CD4-positive, CD25-positive, alpha-beta regulatory T cell (primary cell): ENCODE data around the gene CSNK1G2. TPM values are rescaled to one million over a fixed set of nuclear protein-coding genes. Genes with fewer than 3 reads are reported as not detected.

ENCODE experiments used
- ATAC-seq, 2 donors: fragments of 150-1000 bp; cut with Tn5 transposase; one replicate each; pipeline ENCODE4 v1.10.0; 2021; ENCODE audit warnings: low read depth in 2 of 2, moderate number of reproducible peaks in 2 of 2, moderate library complexity in 1 of 2
- DNase-seq, 3 donors: peaks; one replicate each; pipeline versions ENCODE4 v3.0.0 to v3.0.0-alpha.2; 2012 to 2022; ENCODE audit warnings: mixed read lengths in 1 of 3
- H3K27ac ChIP-seq: one replicate; pipeline ENCODE4 v1.7.0; 2013; ENCODE audit warnings: mild to moderate bottlenecking, low read length; ENCODE audit not compliant: insufficient read depth, poor library complexity, severe bottlenecking
- H3K27me3 ChIP-seq: one replicate; pipeline ENCODE4 v1.7.0; 2013; ENCODE audit warnings: low read length; ENCODE audit not compliant: control insufficient read depth, insufficient read depth
- H3K36me3 ChIP-seq: one replicate; pipeline ENCODE4 v1.7.0; 2013; ENCODE audit warnings: mild to moderate bottlenecking, low read length, moderate library complexity; ENCODE audit not compliant: control insufficient read depth, insufficient read depth
- H3K4me1 ChIP-seq: 2 replicates; pipeline ENCODE4 v1.7.0; 2013; ENCODE audit warnings: mild to moderate bottlenecking, low read length; ENCODE audit not compliant: insufficient read depth, control insufficient read depth, poor library complexity, severe bottlenecking
- H3K4me3 ChIP-seq: one replicate; pipeline ENCODE4 v1.7.0; 2013; ENCODE audit warnings: low read depth, mild to moderate bottlenecking, low read length, moderate library complexity
- H3K9me3 ChIP-seq, 2 experiments: 1 replicate in 1 of 2; 2 replicates in 1 of 2; pipeline ENCODE4 v1.7.0; 2013; ENCODE audit warnings: low read length in 2 of 2, mild to moderate bottlenecking in 1 of 2, moderate library complexity in 1 of 2; ENCODE audit not compliant: control insufficient read depth in 2 of 2
- H3K27ac Mint-ChIP-seq, 3 donors: one replicate each; pipeline ENCODE4 v1.8.0; 2020 to 2022; ENCODE audit warnings: mild to moderate bottlenecking in 3 of 3, mixed read lengths in 3 of 3, moderate library complexity in 2 of 3
- H3K27me3 Mint-ChIP-seq: one replicate; pipeline ENCODE4 v1.8.0; 2022; ENCODE audit warnings: mild to moderate bottlenecking, mixed read lengths
- H3K36me3 Mint-ChIP-seq: one replicate; pipeline ENCODE4 v1.8.0; 2020; ENCODE audit warnings: mixed read lengths
- H3K4me1 Mint-ChIP-seq, 4 donors: one replicate each; pipeline ENCODE4 v1.8.0; 2020 to 2022; ENCODE audit warnings: mixed read lengths in 4 of 4, mild to moderate bottlenecking in 1 of 4
- H3K4me3 Mint-ChIP-seq, 4 donors: one replicate each; pipeline ENCODE4 v1.8.0; 2020 to 2022; ENCODE audit warnings: mild to moderate bottlenecking in 4 of 4, mixed read lengths in 4 of 4, moderate library complexity in 3 of 4
- H3K9me3 Mint-ChIP-seq, 7 donors: one replicate each; pipeline ENCODE4 v1.8.0; 2020 to 2022; ENCODE audit warnings: mixed read lengths in 7 of 7, mild to moderate bottlenecking in 3 of 7, moderate library complexity in 2 of 7
- polyA plus RNA-seq, 4 donors: library from polyadenylated mRNA; unstranded; fragments of 300-500 nt; fragmentation: Illumina TruSeq; gene quantifications; one replicate each; pipeline ENCODE4 v1.2.3, GENCODE V29; 2021
- total RNA-seq: library from RNA; stranded (reverse); gene quantifications from one replicate; pipeline ENCODE4 v1.2.3, GENCODE V29; 2022

The CSNK1G2 gene
- total and polyA plus RNA-seq, 5 donors from 2014 or later, result 15.3 to 101 (median 17.9) TPM

- Mint-ChIP-seq H3K4me3 (no peak overlapping the region), H3K27me3 (no peaks in the 10 kb centered on the region), H3K4me1 (peaks cover 0 to 19% (median 7%) of the 10 kb centered on the region in 4 donors), H3K27ac (no peak overlapping the region), H3K36me3 (peaks cover 9% of the 10 kb centered on the region), H3K9me3 (no peaks in the 10 kb centered on the region)
- Histone ChIP-seq H3K9me3 (no peaks in the 10 kb centered on the region), H3K4me1 (peaks cover under 1% of the 10 kb centered on the region), H3K27ac (no peak overlapping the region), H3K27me3 (no peaks in the 10 kb centered on the region), H3K36me3 (no peaks in the 10 kb centered on the region), H3K4me3 (no peak overlapping the region)
- DNase-seq (no peak), ATAC-seq (no peak)
Measured at GRCh38 chr19:1961000-1961883, 20.3 kb downstream of the CSNK1G2 start.

GRCh38 chr19:1962674-1963073 lies 21.7 kb downstream of the CSNK1G2 start:
- Mint-ChIP-seq H3K27ac (peak overlapping the region in 1 of 3 donors; percentile 56), H3K9me3 (no peaks in the 10 kb centered on the region), H3K36me3 (peaks cover 10% of the 10 kb centered on the region), H3K27me3 (no peaks in the 10 kb centered on the region), H3K4me3 (no peak overlapping the region), H3K4me1 (peaks cover 0 to 23% (median 7%) of the 10 kb centered on the region in 4 donors)
- Histone ChIP-seq H3K36me3 (no peaks in the 10 kb centered on the region), H3K27me3 (no peaks in the 10 kb centered on the region), H3K4me3 (no peak overlapping the region), H3K27ac (no peak overlapping the region), H3K4me1 (peaks cover 12% of the 10 kb centered on the region), H3K9me3 (no peaks in the 10 kb centered on the region)
- ATAC-seq (no peak), DNase-seq (no peak)

GRCh38 chr19:1967087-1967608 lies 26.2 kb downstream of the CSNK1G2 start:
- H3K27ac ChIP-seq, result no peak overlapping the region

GRCh38 chr19:1968279-1969175 lies 27.6 kb downstream of the CSNK1G2 start:
- peaks cover 5% of the 10 kb centered on the region for H3K36me3 ChIP-seq
- DNase-seq (no peak), ATAC-seq (no peak)
- Mint-ChIP-seq H3K27me3 (no peaks in the 10 kb centered on the region), H3K4me1 (peaks cover 0 to 27% (median 10%) of the 10 kb centered on the region in 4 donors), H3K36me3 (peaks cover 4% of the 10 kb centered on the region), H3K9me3 (no peaks in the 10 kb centered on the region), H3K27ac (no peak overlapping the region), H3K4me3 (no peak overlapping the region)
- peaks cover 12% of the 10 kb centered on the region for H3K4me1 ChIP-seq
- H3K9me3 ChIP-seq, result no peaks in the 10 kb centered on the region
- H3K27ac ChIP-seq, result no peak overlapping the region
- no peak overlapping the region for H3K4me3 ChIP-seq
- no peaks in the 10 kb centered on the region for H3K27me3 ChIP-seq

More at GRCh38 chr19:1967087-1967608, 26.2 kb downstream of the CSNK1G2 start:
- H3K27ac Mint-ChIP-seq, result peak overlapping the region in 2 of 3 donors; percentile 77 to 90
- peaks cover 12% of the 10 kb centered on the region for H3K4me1 ChIP-seq
- peaks cover 10% of the 10 kb centered on the region for H3K36me3 Mint-ChIP-seq
- DNase-seq (peak in 2 of 3 donors; percentile 16 to 52), ATAC-seq (peak; percentile 20 to 58)
- no peaks in the 10 kb centered on the region for H3K27me3 ChIP-seq
- H3K36me3 ChIP-seq, result peaks cover 5% of the 10 kb centered on the region
- H3K9me3 Mint-ChIP-seq, result no peaks in the 10 kb centered on the region
- H3K4me1 Mint-ChIP-seq, result peaks cover 0 to 25% (median 7%) of the 10 kb centered on the region in 4 donors
- no peaks in the 10 kb centered on the region for H3K27me3 Mint-ChIP-seq
- H3K9me3 ChIP-seq, result no peaks in the 10 kb centered on the region
- H3K4me3 Mint-ChIP-seq, result peak overlapping the region in 1 of 4 donors; percentile 59
- H3K4me3 ChIP-seq, result no peak overlapping the region

- Histone ChIP-seq H3K36me3 (peaks cover 5% of the 10 kb centered on the region), H3K9me3 (no peaks in the 10 kb centered on the region), H3K27me3 (no peaks in the 10 kb centered on the region), H3K4me1 (peaks cover 12% of the 10 kb centered on the region), H3K27ac (no peak overlapping the region), H3K4me3 (no peak overlapping the region)
- Mint-ChIP-seq H3K27ac (peak overlapping the region in 2 of 3 donors; percentile 42 to 90), H3K36me3 (peaks cover 4% of the 10 kb centered on the region), H3K9me3 (no peaks in the 10 kb centered on the region), H3K4me3 (no peak overlapping the region), H3K4me1 (peaks cover 0 to 30% (median 10%) of the 10 kb centered on the region in 4 donors), H3K27me3 (no peaks in the 10 kb centered on the region)
- ATAC-seq (no peak), DNase-seq (no peak)
Measured at GRCh38 chr19:1969176-1970002, 28.4 kb downstream of the CSNK1G2 start.

DNA sequence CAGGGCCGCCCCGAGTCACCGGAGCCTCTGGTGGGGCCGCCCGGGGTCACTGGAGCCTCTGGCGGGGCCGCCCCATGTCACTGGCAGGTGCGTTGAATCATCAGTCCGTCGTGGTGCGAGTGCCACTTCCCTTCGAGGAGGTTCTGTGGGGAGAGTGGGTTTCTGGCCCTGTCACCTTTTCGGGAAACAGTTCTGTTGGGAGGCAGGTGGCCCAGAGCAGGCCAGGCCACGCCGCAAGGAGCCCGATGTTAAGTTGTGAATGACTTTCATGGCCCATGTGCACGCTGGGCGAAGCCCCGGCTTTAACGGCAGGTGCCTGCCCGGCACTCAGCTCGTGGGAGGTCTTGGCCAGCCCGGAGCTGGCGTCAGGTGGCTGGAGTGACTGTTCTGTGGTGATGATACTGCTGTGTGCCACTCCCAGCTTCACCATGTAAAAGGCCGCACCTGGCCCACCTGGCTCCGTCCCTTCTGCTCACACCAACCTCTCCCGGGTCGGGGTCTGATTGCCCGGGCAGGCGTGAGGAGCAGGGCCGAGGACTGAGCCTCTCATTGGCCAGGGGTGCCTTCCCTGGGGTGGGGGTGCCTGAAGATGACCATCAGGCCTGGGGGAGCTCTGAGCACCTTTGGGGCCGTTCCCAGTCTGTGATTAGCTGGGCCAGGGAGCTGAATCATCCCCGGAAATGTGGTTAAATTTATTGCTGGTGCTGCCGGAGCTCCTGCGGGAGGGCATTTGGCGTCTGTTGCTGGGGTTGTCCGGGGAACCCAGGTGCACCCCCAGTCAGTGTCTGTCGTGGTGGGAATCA lies 29.2 kb downstream of the CSNK1G2 start:
- H3K4me1 ChIP-seq, result peaks cover 12% of the 10 kb centered on the region
- Mint-ChIP-seq H3K4me3 (no peak overlapping the region), H3K9me3 (no peaks in the 10 kb centered on the region), H3K27me3 (no peaks in the 10 kb centered on the region), H3K27ac (peak overlapping the region in 1 of 3 donors; percentile 9), H3K36me3 (peaks cover 4% of the 10 kb centered on the region), H3K4me1 (peaks cover 0 to 30% (median 10%) of the 10 kb centered on the region in 4 donors)
- peaks cover 11% of the 10 kb centered on the region for H3K36me3 ChIP-seq
- no peak overlapping the region for H3K27ac ChIP-seq
- no peaks in the 10 kb centered on the region for H3K9me3 ChIP-seq
- no peaks in the 10 kb centered on the region for H3K27me3 ChIP-seq
- no peak for DNase-seq
- H3K4me3 ChIP-seq, result no peak overlapping the region
- no peak for ATAC-seq
